ENCODE results near the gene EMC10. TPM values are rescaled to one million over a fixed set of nuclear protein-coding genes. Genes with fewer than 3 reads are reported as not detected.

The EMC10 gene
- total and polyA plus RNA-seq, 4 donors: 17.1 to 132 (median 40.5) TPM

DNA sequence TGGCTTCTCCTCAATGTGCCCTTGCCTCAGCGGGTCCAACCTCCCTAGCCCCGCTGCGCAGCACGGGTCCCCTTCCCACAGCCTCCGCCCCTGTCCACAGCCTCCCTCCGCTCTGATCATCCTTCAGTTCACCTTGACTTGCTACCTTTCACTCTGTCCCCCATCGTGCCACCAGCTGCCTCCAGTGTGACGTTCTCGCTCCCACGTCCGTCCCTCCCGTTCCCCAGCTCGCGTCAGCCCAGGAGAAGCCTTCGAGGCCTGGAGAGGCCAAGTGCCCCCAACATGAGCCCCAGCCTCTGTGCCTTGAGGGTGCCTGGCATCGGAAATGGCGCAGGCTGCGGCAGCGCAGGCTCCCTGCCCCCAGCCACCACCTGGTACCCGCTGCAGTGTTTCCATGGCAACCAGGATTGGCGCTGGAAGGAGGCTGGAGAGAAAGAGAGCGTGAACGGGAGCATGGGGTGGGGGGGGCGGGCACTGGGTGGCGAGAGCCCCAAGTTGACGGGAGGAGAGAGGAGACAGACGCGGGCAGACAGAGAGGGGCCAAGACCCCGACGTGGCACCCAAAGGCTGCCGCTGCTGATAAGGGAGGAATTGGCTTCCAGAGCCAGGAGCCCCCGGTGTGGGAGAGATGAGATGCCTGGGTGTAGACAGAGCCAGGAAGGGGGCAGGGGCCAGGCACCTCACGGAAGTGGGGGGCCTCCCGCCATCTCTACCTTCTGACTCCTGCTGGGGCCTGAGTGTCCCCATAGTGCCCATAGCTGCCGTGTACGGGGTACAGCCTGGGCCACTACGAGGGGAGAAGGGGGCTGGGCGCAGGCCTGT is 38.2 kb downstream of the EMC10 start:
- Histone ChIP-seq H3K27me3 (ENCODE audit: control insufficient read depth in 4 of 4, insufficient read depth in 4 of 4, low read length in 3 of 4) (no peaks in the 10 kb centered on the region), H3K9me3 (ENCODE audit: control insufficient read depth in 4 of 4, low read length in 3 of 4) (no peaks in the 10 kb centered on the region), H3K4me3 (ENCODE audit: low read depth in 1 of 3, low read length in 3 of 3) (no peak overlapping the region), H3K27ac (ENCODE audit: low read depth in 1 of 2, low read length in 2 of 2) (peak overlapping the region in 1 of 2 donors; percentile 84), H3K4me1 (ENCODE audit: control insufficient read depth in 4 of 4, insufficient read depth in 4 of 4, low read length in 3 of 4) (peaks cover 10 to 26% (median 18%) of the 10 kb centered on the region in 4 donors), H3K36me3 (ENCODE audit: control insufficient read depth in 4 of 4, insufficient read depth in 3 of 4, low read depth in 1 of 4, low read length in 3 of 4) (no peaks in the 10 kb centered on the region), H3K9ac (ENCODE audit: low read depth in 1 of 2, low read length in 2 of 2) (no peak overlapping the region)
- TF ChIP-seq HNF4G (IDR thresholded peaks at IDR 0.05) (no peak), JUND (IDR thresholded peaks at IDR 0.05) (no peak), YY1 (IDR thresholded peaks at IDR 0.05) (no peak), RXRA (IDR thresholded peaks at IDR 0.05) (no peak), RAD21 (IDR thresholded peaks at IDR 0.05) (no peak), NR2F2 (IDR thresholded peaks at IDR 0.05) (no peak), SP1 (IDR thresholded peaks at IDR 0.05) (no peak), HNF4A (conservative IDR thresholded peaks at IDR 0.05) (no peak)
- TF ChIP-seq, protein P1, sequence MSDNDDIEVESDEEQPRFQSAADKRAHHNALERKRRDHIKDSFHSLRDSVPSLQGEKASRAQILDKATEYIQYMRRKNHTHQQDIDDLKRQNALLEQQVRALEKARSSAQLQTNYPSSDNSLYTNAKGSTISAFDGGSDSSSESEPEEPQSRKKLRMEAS (IDR thresholded peaks at IDR 0.05): no peak
- TF ChIP-seq, protein P2, sequence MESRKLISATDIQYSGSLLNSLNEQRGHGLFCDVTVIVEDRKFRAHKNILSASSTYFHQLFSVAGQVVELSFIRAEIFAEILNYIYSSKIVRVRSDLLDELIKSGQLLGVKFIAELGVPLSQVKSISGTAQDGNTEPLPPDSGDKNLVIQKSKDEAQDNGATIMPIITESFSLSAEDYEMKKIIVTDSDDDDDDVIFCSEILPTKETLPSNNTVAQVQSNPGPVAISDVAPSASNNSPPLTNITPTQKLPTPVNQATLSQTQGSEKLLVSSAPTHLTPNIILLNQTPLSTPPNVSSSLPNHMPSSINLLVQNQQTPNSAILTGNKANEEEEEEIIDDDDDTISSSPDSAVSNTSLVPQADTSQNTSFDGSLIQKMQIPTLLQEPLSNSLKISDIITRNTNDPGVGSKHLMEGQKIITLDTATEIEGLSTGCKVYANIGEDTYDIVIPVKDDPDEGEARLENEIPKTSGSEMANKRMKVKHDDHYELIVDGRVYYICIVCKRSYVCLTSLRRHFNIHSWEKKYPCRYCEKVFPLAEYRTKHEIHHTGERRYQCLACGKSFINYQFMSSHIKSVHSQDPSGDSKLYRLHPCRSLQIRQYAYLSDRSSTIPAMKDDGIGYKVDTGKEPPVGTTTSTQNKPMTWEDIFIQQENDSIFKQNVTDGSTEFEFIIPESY (IDR thresholded peaks at IDR 0.05): no peak
- TF ChIP-seq, protein P3, sequence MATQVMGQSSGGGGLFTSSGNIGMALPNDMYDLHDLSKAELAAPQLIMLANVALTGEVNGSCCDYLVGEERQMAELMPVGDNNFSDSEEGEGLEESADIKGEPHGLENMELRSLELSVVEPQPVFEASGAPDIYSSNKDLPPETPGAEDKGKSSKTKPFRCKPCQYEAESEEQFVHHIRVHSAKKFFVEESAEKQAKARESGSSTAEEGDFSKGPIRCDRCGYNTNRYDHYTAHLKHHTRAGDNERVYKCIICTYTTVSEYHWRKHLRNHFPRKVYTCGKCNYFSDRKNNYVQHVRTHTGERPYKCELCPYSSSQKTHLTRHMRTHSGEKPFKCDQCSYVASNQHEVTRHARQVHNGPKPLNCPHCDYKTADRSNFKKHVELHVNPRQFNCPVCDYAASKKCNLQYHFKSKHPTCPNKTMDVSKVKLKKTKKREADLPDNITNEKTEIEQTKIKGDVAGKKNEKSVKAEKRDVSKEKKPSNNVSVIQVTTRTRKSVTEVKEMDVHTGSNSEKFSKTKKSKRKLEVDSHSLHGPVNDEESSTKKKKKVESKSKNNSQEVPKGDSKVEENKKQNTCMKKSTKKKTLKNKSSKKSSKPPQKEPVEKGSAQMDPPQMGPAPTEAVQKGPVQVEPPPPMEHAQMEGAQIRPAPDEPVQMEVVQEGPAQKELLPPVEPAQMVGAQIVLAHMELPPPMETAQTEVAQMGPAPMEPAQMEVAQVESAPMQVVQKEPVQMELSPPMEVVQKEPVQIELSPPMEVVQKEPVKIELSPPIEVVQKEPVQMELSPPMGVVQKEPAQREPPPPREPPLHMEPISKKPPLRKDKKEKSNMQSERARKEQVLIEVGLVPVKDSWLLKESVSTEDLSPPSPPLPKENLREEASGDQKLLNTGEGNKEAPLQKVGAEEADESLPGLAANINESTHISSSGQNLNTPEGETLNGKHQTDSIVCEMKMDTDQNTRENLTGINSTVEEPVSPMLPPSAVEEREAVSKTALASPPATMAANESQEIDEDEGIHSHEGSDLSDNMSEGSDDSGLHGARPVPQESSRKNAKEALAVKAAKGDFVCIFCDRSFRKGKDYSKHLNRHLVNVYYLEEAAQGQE (IDR thresholded peaks at IDR 0.05): no peak
- DNase-seq (ENCODE audit: low spot score): no peak
- WGBS: 64% methylated on average over 38 of the region's 38 CpGs

DNA sequence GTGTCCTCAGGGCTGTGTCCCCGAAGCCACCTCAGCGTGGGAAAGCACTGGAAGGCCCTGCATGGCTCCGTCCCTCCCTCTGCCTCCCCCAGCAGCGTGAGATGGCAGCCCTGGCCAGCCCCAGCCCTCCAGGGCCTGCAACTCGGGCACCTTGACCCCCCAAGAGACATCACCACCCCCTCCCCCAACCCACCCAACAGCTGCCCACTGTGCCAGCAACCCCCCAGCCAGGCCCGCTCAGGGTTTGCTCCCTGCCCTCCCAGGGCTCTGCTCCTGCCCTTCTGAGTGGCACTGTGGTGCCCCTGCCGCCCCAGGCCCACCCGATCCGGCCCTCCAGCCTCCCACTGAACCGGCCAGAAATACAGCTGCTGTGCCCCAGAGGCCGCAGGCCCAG is 38.9 kb downstream of the EMC10 start:
- H3K27ac ChIP-seq (ENCODE audit: low read depth in 1 of 2, low read length in 2 of 2): no peak overlapping the region
- WGBS: 75% methylated on average over 11 of the region's 11 CpGs
- no peaks in the 10 kb centered on the region for H3K27me3 ChIP-seq (ENCODE audit: control insufficient read depth in 4 of 4, insufficient read depth in 4 of 4, low read length in 3 of 4)
- peaks cover 10 to 26% (median 18%) of the 10 kb centered on the region in 4 donors for H3K4me1 ChIP-seq (ENCODE audit: control insufficient read depth in 4 of 4, insufficient read depth in 4 of 4, low read length in 3 of 4)
- no peak for DNase-seq (ENCODE audit: low spot score)
- no peaks in the 10 kb centered on the region for H3K36me3 ChIP-seq (ENCODE audit: control insufficient read depth in 4 of 4, insufficient read depth in 3 of 4, low read depth in 1 of 4, low read length in 3 of 4)
- no peak overlapping the region for H3K4me3 ChIP-seq (ENCODE audit: low read depth in 1 of 3, low read length in 3 of 3)
- no peaks in the 10 kb centered on the region for H3K9me3 ChIP-seq (ENCODE audit: control insufficient read depth in 4 of 4, low read length in 3 of 4)
- no peak overlapping the region for H3K9ac ChIP-seq (ENCODE audit: low read depth in 1 of 2, low read length in 2 of 2)
- TF ChIP-seq, protein P1 (IDR thresholded peaks at IDR 0.05): no peak
- no peak for TF ChIP-seq JUND (IDR thresholded peaks at IDR 0.05)
- no peak for TF ChIP-seq SP1 (IDR thresholded peaks at IDR 0.05)
- no peak for TF ChIP-seq YY1 (IDR thresholded peaks at IDR 0.05)
- TF ChIP-seq FOXA2 (IDR thresholded peaks at IDR 0.05): no peak
- no peak for TF ChIP-seq EGR1 (IDR thresholded peaks at IDR 0.05; ENCODE audit: low read depth in 2 of 2)
- no peak for TF ChIP-seq FOXA1 (IDR thresholded peaks at IDR 0.05)
- no peak for TF ChIP-seq RAD21 (IDR thresholded peaks at IDR 0.05)
- TF ChIP-seq HNF4G (IDR thresholded peaks at IDR 0.05): no peak
- TF ChIP-seq, protein P4, sequence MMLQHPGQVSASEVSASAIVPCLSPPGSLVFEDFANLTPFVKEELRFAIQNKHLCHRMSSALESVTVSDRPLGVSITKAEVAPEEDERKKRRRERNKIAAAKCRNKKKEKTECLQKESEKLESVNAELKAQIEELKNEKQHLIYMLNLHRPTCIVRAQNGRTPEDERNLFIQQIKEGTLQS (IDR thresholded peaks at IDR 0.05): no peak
- TF ChIP-seq, protein P2 (IDR thresholded peaks at IDR 0.05): no peak
- no peak for TF ChIP-seq GABPA (IDR thresholded peaks at IDR 0.05 in 1 of 2, conservative IDR thresholded peaks at IDR 0.05 in 1 of 2)
- no peak for TF ChIP-seq RXRA (IDR thresholded peaks at IDR 0.05)
- TF ChIP-seq NR2F2 (IDR thresholded peaks at IDR 0.05): no peak
- TF ChIP-seq TAF1 (conservative IDR thresholded peaks at IDR 0.05): no peak
- TF ChIP-seq, protein P3 (IDR thresholded peaks at IDR 0.05): no peak
- no peak for TF ChIP-seq HNF4A (conservative IDR thresholded peaks at IDR 0.05)
